HEK293T (cell line): ENCODE measurements around the gene PANK1.

Source experiments
- ELF4 ChIP-seq: fragments of 450-650 bp; IDR thresholded peaks from 2 replicates; pipeline ENCODE4 v1.6.1; 2017; ENCODE audit warnings: antibody characterized with exemption
- FOXK2 ChIP-seq: fragments of 450-650 bp; IDR thresholded peaks from 2 replicates; pipeline ENCODE4 v1.6.1; 2016; ENCODE audit warnings: mild to moderate bottlenecking
- FOXM1 ChIP-seq: fragments of 450-650 bp; IDR thresholded peaks from 2 replicates; pipeline ENCODE4 v1.6.1; 2017; ENCODE audit warnings: mild to moderate bottlenecking, borderline replicate concordance
- HDGF ChIP-seq: fragments of 450-650 bp; IDR thresholded peaks from 2 replicates; pipeline ENCODE4 v1.6.1; 2017; ENCODE audit warnings: antibody characterized with exemption, borderline replicate concordance
- L3MBTL2 ChIP-seq: fragments of 450-650 bp; conservative IDR thresholded peaks from 2 replicates; pipeline ENCODE4 v1.6.1; 2016; ENCODE audit warnings: mild to moderate bottlenecking
- SP1 ChIP-seq: fragments of 450-650 bp; IDR thresholded peaks from 2 replicates; pipeline ENCODE4 v1.6.1; 2017
- SUZ12 ChIP-seq: fragments of 450-650 bp; IDR thresholded peaks from 2 replicates; pipeline ENCODE4 v1.6.1; 2016; ENCODE audit warnings: mild to moderate bottlenecking
- TARDBP ChIP-seq: fragments of 450-650 bp; IDR thresholded peaks from 2 replicates; pipeline ENCODE4 v1.6.1; 2016
- ZNF384 ChIP-seq: fragments of 450-650 bp; IDR thresholded peaks from 2 replicates; pipeline ENCODE4 v1.6.1; 2016

DNA sequence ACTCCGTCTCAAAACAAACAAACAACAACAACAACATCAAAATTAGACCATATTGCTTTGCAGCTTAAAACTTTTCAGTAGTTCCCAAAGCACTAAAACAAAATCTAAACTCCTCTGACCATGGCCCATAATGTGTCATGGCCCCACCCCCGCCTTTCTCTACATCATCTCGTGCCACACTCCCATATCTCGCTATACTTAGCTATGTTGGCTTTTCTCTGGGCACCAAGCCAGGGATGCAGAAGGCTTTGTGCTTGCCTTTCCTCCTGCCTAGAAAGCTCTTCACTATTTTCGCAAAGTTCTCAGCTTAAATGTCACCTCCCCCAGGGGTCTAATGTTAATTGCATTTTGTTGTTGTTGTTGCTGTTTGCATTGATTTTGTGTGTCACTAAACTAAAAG, 94.5 kb downstream of the PANK1 start:
- TF ChIP-seq SUZ12: no peak
- no peak for TF ChIP-seq FOXM1
- TF ChIP-seq SP1: no peak
- TF ChIP-seq ZNF384: no peak
- no peak for TF ChIP-seq HDGF
- no peak for TF ChIP-seq ELF4
- no peak for TF ChIP-seq TARDBP
- TF ChIP-seq FOXK2: no peak
- TF ChIP-seq L3MBTL2: no peak
